OCI-LY3 (cell line): Measurements from ENCODE around the gene CABP4.

Experiments
- EZH2phosphoT487 ChIP-seq: fragments of 200-600 bp; shearing (Covaris generic); IDR thresholded peaks from 2 replicates; pipeline ENCODE4 v1.6.1; 2018; ENCODE audit warnings: antibody characterized with exemption, mixed run types, low read depth
- TF ChIP-seq, protein P1 (sequence below): fragments of 200-600, 300-600 bp; sonication (generic); IDR thresholded peaks from 2 replicates; pipeline ENCODE4 v1.5.1; 2014; ENCODE audit warnings: antibody characterized with exemption, low read length, low read depth

DNA sequence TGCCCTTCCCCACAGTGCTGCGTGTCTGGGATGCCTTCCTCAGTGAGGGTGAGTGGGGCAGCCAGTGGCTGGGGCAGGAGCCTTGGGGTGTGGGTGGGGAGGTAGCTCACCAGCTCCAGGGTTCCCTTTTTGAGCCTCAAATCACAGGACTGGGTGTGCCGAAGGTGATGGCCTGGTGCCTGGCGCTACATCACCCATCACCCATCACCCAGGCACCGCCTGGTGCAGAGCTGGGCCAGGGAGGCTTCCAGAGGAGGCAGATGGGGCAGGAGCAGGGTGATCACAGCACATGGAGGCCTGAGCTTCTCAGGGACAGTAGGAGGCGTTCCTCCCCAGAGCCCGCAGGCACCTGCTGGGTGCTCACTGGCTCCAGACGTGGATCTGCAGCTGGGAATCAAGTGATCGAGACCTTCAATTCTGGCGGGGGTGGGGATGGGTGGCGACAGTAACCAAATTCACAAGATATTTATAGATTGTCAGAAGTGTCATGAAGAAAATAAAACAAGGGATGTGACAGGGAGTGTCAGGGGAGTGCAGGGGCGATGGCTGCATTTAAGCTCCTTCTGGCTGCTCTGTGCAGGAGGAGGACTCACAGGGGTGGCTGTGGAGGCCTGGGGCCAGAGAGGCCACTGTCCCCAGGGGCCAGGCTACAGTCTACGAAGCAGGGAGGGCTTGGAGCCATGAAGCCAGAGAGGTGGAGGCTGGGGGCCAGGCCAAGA lies 48.0 kb upstream of the CABP4 start:
- TF ChIP-seq, protein P1, sequence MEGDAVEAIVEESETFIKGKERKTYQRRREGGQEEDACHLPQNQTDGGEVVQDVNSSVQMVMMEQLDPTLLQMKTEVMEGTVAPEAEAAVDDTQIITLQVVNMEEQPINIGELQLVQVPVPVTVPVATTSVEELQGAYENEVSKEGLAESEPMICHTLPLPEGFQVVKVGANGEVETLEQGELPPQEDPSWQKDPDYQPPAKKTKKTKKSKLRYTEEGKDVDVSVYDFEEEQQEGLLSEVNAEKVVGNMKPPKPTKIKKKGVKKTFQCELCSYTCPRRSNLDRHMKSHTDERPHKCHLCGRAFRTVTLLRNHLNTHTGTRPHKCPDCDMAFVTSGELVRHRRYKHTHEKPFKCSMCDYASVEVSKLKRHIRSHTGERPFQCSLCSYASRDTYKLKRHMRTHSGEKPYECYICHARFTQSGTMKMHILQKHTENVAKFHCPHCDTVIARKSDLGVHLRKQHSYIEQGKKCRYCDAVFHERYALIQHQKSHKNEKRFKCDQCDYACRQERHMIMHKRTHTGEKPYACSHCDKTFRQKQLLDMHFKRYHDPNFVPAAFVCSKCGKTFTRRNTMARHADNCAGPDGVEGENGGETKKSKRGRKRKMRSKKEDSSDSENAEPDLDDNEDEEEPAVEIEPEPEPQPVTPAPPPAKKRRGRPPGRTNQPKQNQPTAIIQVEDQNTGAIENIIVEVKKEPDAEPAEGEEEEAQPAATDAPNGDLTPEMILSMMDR = peak; percentile 8; the same call in 1 of the 2 replicates
- TF ChIP-seq EZH2phosphoT487 = no peak
